HG03196 (cell line): ENCODE measurements around the gene RDX.
"Not testable (repeated sequence)": the region's sequence is repeated elsewhere in the genome, so short reads cannot be mapped to it uniquely, and the experiment has no call there.

Experiments
- ATAC-seq: cut with Tn5 transposase; IDR thresholded peaks from one replicate; pipeline ENCODE4 v1.9.1; 2021; ENCODE audit not compliant: unreplicated experiment

The RDX gene

GRCh38 chr11:110305169-110306018 lies 9.0 kb upstream of the RDX start:
- ATAC-seq = no peak

- no peak for ATAC-seq
Observed at GRCh38 chr11:110303414-110303826, 7.0 kb upstream of the RDX start.

- ATAC-seq = no peak
Observed at GRCh38 chr11:110301577-110301976, 5.2 kb upstream of the RDX start.

- no peak for ATAC-seq
Observed at GRCh38 chr11:110301032-110301431, 4.6 kb upstream of the RDX start.

- no peak for ATAC-seq
Observed at GRCh38 chr11:110299006-110299785, 2.8 kb upstream of the RDX start.

- ATAC-seq = no peak
Observed at GRCh38 chr11:110298301-110298765, 1.9 kb upstream of the RDX start.

GRCh38 chr11:110297726-110298300 lies 1.4 kb upstream of the RDX start:
- no peak for ATAC-seq

- no peak for ATAC-seq
Observed at GRCh38 chr11:110297076-110297725, 787 bp upstream of the RDX start.

GRCh38 chr11:110295531-110296225 lies 736 bp downstream of the RDX start:
- peak; percentile 59 for ATAC-seq

- no peak for ATAC-seq
Observed at GRCh38 chr11:110295086-110295485, 1.3 kb downstream of the RDX start.

GRCh38 chr11:110294509-110294908 lies 1.9 kb downstream of the RDX start:
- ATAC-seq = no peak

- no peak for ATAC-seq
Observed at GRCh38 chr11:110293389-110293788, 3.0 kb downstream of the RDX start.

- not testable (repeated sequence) for ATAC-seq
Observed at GRCh38 chr11:110292146-110292545, 4.3 kb downstream of the RDX start.

GRCh38 chr11:110290591-110291334 lies 5.7 kb downstream of the RDX start:
- no peak for ATAC-seq

GRCh38 chr11:110289472-110289871 lies 6.9 kb downstream of the RDX start:
- ATAC-seq = no peak

GRCh38 chr11:110287537-110287936 lies 8.9 kb downstream of the RDX start:
- no peak for ATAC-seq

GRCh38 chr11:110286298-110287040 lies 9.9 kb downstream of the RDX start:
- no peak for ATAC-seq

- no peak for ATAC-seq
Observed at GRCh38 chr11:110283862-110284261, 12.6 kb downstream of the RDX start.

- not testable (repeated sequence) for ATAC-seq
Observed at GRCh38 chr11:110280595-110280994, 15.8 kb downstream of the RDX start.
